HPDE6-E6E7 (cell line): ENCODE results near the gene CCL2.

Experiments used
- DNase-seq: peaks from one replicate; pipeline ENCODE4 v3.0.0; 2011; ENCODE audit warnings: missing footprints; ENCODE audit errors: extremely low spot score

CCL2 gene

GRCh38 chr17:34265711-34266110 lies 10.6 kb downstream of the CCL2 start:
- DNase-seq, result no peak

DNA sequence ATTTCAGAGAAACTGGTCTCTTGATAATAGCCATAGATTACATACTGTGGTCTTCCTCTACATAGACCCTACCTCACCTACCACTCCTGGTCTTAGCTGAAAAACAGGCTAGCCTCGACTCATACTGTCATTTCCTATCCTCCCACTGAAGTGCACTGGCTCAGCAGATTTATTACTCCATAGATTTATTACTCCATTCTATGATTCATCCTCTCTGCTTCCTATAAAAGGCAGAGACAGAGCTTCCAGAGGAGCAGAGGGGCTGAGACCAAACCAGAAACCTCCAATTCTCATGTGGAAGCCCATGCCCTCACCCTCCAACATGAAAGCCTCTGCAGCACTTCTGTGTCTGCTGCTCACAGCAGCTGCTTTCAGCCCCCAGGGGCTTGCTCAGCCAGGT lies 14.9 kb downstream of the CCL2 start, which contains the start of gene CCL7:
CCL7 (plus strand) TSS at position 253 of the 400 bp plus-strand sequence; CDS start at position 323, 70 bp downstream.
- no peak for DNase-seq

GRCh38 chr17:34275881-34276280 lies 20.8 kb downstream of the CCL2 start:
- no peak for DNase-seq

DNA sequence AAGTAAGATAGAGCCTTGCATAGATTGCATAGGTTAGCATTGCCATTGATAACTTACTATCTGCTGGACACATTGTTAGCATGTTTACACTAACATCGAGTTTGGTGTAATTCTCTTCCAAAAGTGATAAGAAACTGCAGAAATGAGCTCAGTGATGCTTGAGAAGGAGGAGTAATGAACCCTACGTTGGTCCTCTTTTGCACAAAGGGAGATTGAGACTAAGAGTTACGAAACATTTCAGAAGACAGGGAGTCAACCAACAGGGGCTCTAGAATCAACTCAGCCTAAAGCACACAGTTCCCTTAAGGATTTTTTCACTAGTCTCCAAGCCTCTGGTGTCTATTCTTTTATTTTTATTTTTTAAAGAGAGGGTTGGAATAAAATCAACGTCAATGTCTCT lies 21.7 kb downstream of the CCL2 start:
- DNase-seq, result no peak

- no peak for DNase-seq
Measured at GRCh38 chr17:34283571-34283970, 28.5 kb downstream of the CCL2 start.

GRCh38 chr17:34285286-34285792 lies 30.3 kb downstream of the CCL2 start, which contains the start of gene CCL11:
Gene CCL11 (plus strand): TSS chr17:34285742. CDS start chr17:34285809, 67 bp downstream.
- no peak for DNase-seq

DNA sequence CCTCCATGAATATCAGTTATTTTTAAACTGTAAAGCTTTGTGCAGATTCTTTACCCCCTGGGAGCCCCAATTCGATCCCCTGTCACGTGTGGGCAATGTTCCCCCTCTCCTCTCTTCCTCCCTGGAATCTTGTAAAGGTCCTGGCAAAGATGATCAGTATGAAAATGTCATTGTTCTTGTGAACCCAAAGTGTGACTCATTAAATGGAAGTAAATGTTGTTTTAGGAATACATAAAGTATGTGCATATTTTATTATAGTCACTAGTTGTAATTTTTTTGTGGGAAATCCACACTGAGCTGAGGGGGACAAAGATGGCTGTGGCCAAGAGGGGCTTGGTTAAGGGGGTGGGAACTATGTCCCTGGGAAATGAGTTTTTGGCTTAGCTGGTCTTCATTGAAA lies 32.8 kb downstream of the CCL2 start:
- DNase-seq, result no peak

DNA sequence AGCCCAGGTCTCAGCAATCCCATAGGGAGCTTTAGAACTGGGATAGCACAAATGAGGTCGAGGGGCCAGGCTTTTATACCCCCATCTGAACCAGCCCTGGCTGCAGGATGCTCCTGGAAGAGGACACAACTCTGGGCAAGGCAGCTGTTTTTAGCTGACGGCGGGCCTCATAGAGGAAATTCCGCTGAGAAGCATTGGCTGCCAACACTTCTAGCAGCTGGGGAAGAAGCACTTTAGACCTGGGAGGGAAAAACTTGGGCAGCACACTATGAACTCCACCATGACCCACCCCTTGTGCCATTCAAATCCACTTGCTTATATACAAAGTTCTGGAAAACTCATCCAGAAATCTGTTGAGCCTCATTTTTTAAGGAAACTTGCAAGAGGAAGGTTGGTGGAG lies 35.5 kb downstream of the CCL2 start:
- no peak for DNase-seq

- no peak for DNase-seq
Measured at GRCh38 chr17:34291721-34292348, 36.8 kb downstream of the CCL2 start.

DNA sequence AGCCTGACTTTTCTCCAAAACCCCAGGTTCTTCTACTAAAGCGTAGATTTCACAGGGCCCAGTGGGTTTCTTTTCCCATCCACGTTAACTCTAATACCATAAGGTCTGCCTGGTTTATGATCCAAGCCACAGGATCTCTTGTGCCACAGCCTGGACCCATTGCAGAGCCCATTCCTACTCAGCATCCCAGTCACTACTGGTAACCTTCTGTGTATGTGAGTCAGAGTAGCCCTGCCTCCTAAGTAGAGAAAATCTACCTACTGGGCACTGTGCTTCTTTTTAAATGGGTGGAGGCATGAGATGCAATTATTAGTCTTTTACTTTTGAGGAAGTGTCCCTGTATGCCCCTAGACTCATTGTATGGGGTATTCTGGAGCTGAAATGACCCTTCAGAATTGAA lies 43.9 kb downstream of the CCL2 start:
- no peak for DNase-seq

- no peak for DNase-seq
Measured at GRCh38 chr17:34299956-34300577, 45.0 kb downstream of the CCL2 start.

DNA sequence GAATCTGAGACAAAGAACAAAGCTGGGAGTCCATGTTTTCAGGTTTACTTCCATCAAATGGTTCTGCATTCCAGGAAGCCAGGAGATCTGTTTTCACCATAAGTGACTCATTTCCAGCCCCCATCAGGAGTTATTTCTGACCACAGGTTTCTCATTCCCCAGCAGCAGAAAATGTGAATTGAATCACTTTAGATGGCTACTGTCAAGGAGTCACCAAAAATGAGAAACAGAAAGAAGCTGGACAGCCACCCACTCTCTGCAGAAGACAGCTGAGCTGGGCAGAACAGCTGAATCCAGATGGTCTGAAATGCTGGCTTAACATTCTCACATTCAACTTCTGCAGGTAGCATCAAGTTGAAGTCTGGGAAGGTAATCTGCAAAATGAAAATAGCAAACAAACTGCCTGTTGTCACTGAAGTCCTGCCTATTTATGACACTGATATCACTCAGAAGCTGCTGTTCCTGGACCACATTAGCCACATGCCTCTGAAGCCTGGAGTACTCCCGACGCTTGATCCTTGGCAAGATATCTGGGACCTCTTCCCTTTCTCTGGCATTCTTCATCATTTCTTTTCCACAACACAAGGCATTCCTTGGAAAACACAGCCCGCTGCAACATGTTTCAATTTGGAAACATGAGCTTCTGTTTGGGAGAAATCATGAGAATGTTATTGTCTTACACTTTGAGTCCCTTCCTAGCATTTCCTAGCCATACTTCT lies 45.7 kb downstream of the CCL2 start:
- DNase-seq, result no peak

GRCh38 chr17:34301986-34302385 lies 46.9 kb downstream of the CCL2 start:
- DNase-seq, result no peak

DNA sequence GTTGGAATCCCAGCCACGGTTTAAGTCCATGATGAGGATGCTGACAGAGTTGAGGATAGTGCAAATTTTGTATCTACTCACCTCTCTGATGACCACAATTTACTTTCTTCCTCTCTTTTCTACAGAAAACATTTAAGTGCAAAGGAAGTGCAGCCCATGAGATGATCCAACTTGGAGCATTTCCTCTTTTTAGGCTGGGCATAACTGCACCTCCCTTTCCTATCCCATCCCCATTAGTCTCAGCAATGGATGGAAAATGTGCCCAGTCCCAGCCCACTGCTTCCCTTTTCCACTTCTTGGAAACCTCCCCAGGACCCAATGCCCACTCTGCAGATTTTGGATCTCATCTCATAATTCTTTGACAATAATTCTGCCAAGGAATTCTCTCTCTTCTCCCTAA lies 47.6 kb downstream of the CCL2 start:
- no peak for DNase-seq

- DNase-seq, result no peak
Measured at GRCh38 chr17:34303606-34304005, 48.5 kb downstream of the CCL2 start.

GRCh38 chr17:34305061-34305460 lies 50.0 kb downstream of the CCL2 start:
- DNase-seq, result no peak

- DNase-seq, result no peak
Measured at GRCh38 chr17:34305606-34306005, 50.5 kb downstream of the CCL2 start.

DNA sequence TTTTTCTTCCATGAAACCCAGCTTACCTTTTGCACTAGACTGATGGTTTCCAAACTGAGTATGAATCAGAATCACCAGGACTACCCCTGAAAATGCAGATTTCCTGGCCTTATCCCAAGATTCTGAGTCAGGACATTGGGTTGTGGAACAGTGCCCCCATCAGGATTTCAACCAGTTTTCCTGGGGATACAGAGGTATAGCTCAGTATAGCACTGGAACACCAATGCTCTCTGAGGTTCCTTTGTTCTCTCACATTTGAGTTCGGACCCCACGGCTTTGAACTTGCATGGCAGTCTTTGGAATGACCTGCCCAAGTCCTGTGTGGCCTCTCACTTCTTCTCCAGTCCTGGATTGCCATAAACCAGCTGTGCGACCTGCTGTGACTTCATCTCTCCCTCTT lies 51.4 kb downstream of the CCL2 start:
- DNase-seq, result no peak
